ENCODE measurements around the gene PFN1.

The PFN1 gene

GRCh38 chr17:4967539-4968485, 19.5 kb upstream of the PFN1 start, which contains the start of gene SPAG7:
TSS of gene SPAG7 (minus strand) at chr17:4967817. CDS start at chr17:4967804, 13 bp downstream.
- DNase-seq (ENCODE audit: low read depth in 3 of 3) = peak; percentile 84 to 89 (median 87)

GRCh38 chr17:4966844-4967538, 18.7 kb upstream of the PFN1 start:
- DNase-seq (ENCODE audit: low read depth in 3 of 3) = peak; percentile 81 to 91 (median 83)

- no peak for DNase-seq (ENCODE audit: low read depth in 3 of 3)
These were observed 17.1 kb upstream of the PFN1 start for GRCh38 chr17:4965311-4965986.

- DNase-seq (ENCODE audit: low read depth in 3 of 3) = no peak
These were observed 12.1 kb upstream of the PFN1 start for GRCh38 chr17:4960279-4960922.

GRCh38 chr17:4959261-4959965, 11.1 kb upstream of the PFN1 start:
- no peak for DNase-seq (ENCODE audit: low read depth in 3 of 3)

GRCh38 chr17:4958102-4958501, 9.8 kb upstream of the PFN1 start:
- DNase-seq (ENCODE audit: low read depth in 3 of 3) = no peak

- DNase-seq (ENCODE audit: low read depth in 3 of 3) = no peak
These were observed 8.2 kb upstream of the PFN1 start for GRCh38 chr17:4956493-4957061.

- DNase-seq (ENCODE audit: low read depth in 3 of 3) = no peak
These were observed 6.8 kb upstream of the PFN1 start for GRCh38 chr17:4955091-4955490.

GRCh38 chr17:4953451-4953961, 5.2 kb upstream of the PFN1 start:
- DNase-seq (ENCODE audit: low read depth in 3 of 3) = no peak

- no peak for DNase-seq (ENCODE audit: low read depth in 3 of 3)
These were observed 3.2 kb upstream of the PFN1 start for GRCh38 chr17:4951486-4951885.

GRCh38 chr17:4950746-4951204, 2.4 kb upstream of the PFN1 start, which contains the start of gene ENO3:
TSS of gene ENO3 (plus strand) at chr17:4951119. CDS start at chr17:4951830, 711 bp downstream.
- no peak for DNase-seq (ENCODE audit: low read depth in 3 of 3)

GRCh38 chr17:4950075-4950745, 1.9 kb upstream of the PFN1 start:
- DNase-seq (ENCODE audit: low read depth in 3 of 3) = peak in 1 of 3 donors; percentile 37

GRCh38 chr17:4949321-4950074, 1.2 kb upstream of the PFN1 start:
- DNase-seq (ENCODE audit: low read depth in 3 of 3) = peak in 2 of 3 donors; percentile 61 to 73

- DNase-seq (ENCODE audit: low read depth in 3 of 3) = peak in 2 of 3 donors; percentile 66 to 68
These were observed 596 bp upstream of the PFN1 start for GRCh38 chr17:4948931-4949320.

- peak in 1 of 3 donors; percentile 70 for DNase-seq (ENCODE audit: low read depth in 3 of 3)
These were observed 742 bp downstream of the PFN1 start for GRCh38 chr17:4947411-4948165.

GRCh38 chr17:4947010-4947410, 1.3 kb downstream of the PFN1 start:
- DNase-seq (ENCODE audit: low read depth in 3 of 3) = no peak

GRCh38 chr17:4946312-4946976, 1.9 kb downstream of the PFN1 start:
- DNase-seq (ENCODE audit: low read depth in 3 of 3) = no peak

- no peak for DNase-seq (ENCODE audit: low read depth in 3 of 3)
These were observed 2.4 kb downstream of the PFN1 start for GRCh38 chr17:4945944-4946280.

Measured in stimulated activated CD4-positive, alpha-beta T cell treated with anti-CD3 and anti-CD28 coated beads, TNF-alpha, amount 100 ng/mL, for 48 hours (primary cell).